ENCODE results near the gene ZBTB17. TPM values are rescaled to one million over a fixed set of nuclear protein-coding genes. Genes with fewer than 3 reads are reported as not detected.

ZBTB17 gene
- total and polyA plus RNA-seq, 9 of the 15 experiments (the other 6 are each of a cell fraction or from before 2014, with no cell fraction given), result 1.1 to 53.4 (median 29.6) TPM

GRCh38 chr1:16014509-16015482 is 38.9 kb upstream of the ZBTB17 start (continued):
- TF ChIP-seq E2F1 (CRISPR knock-in tag; IDR thresholded peaks at IDR 0.05) (0 out of 2 replicates have a peak, but pooled peaks have one; percentile 43), POLR2H (tag; IDR thresholded peaks at IDR 0.05; ENCODE audit: low read depth) (no peak), MECOM (CRISPR knock-in tag; IDR thresholded peaks at IDR 0.05) (no peak), MGA (IDR thresholded peaks at IDR 0.05) (peak; percentile 89), GTF2E2 (tag; IDR thresholded peaks at IDR 0.05) (no peak), RBFOX2 (IDR thresholded peaks at IDR 0.05; ENCODE audit: low read depth, low read length) (peak; percentile 52), E2F8 (IDR thresholded peaks at IDR 0.05; ENCODE audit: low read depth, partially characterized antibody) (no peak), POU5F1 (IDR thresholded peaks at IDR 0.05; ENCODE audit: borderline replicate concordance, low read depth, low read length, partially characterized antibody) (no peak), GTF2A2 (tag; IDR thresholded peaks at IDR 0.05) (no peak), ERF (CRISPR knock-in tag; IDR thresholded peaks at IDR 0.05) (no peak), NCOR1 (IDR thresholded peaks at IDR 0.05) (no peak)

Data from K562 (cell line).